ENCODE data around the gene MRAP2. TPM values are rescaled to one million over a fixed set of nuclear protein-coding genes. Genes with fewer than 3 reads are reported as not detected.

MRAP2 gene
- total and polyA plus RNA-seq, 2 donors (not counting 3 experiments of a cell fraction or from before 2014, with no cell fraction given): 5.8 to 8.6 TPM

- H3K27ac ChIP-seq (ENCODE audit: insufficient read depth, low read depth, low read length): no peak overlapping the region
- intact Hi-C loops (cut with micrococcal nuclease): no loop called here
- H3K4me1 ChIP-seq (ENCODE audit: control insufficient read depth, extremely low read depth, insufficient read depth, low read length): no peaks in the 10 kb centered on the region
- dilution Hi-C loops (cut with MboI; ENCODE audit: extremely low pct_ligation_motif_present, low sequenced_read_pairs): no loop called here
- H3K27me3 ChIP-seq (ENCODE audit: control insufficient read depth in 2 of 2, insufficient read depth in 2 of 2, low read length in 2 of 2): no peaks in the 10 kb centered on the region
- H3K36me3 ChIP-seq (ENCODE audit: control insufficient read depth in 2 of 2, extremely low read depth in 1 of 2, insufficient read depth in 2 of 2, low read length in 2 of 2): no peaks in the 10 kb centered on the region
- no peak overlapping the region for H2AFZ ChIP-seq (ENCODE audit: low read depth, low read length)
- no peaks in the 10 kb centered on the region for H4K20me1 ChIP-seq (replicated peaks; ENCODE audit: control insufficient read depth, extremely low read depth, insufficient read depth, low read length)
- FAIRE-seq (no peak), DNase-seq (ENCODE audit: low read depth, low spot score) (no peak)
- no peak overlapping the region for H3K9ac ChIP-seq (replicated peaks; ENCODE audit: extremely low read depth, insufficient read depth, low read length)
- ChIA-PET POLR2A (no interaction called here), CTCF (no interaction called here)
- BruUV-seq (replicated peaks): no TSS peak
- H3K9me3 ChIP-seq (replicated peaks; ENCODE audit: control insufficient read depth, insufficient read depth, low read length): no peaks in the 10 kb centered on the region
- TF ChIP-seq MYC (IDR thresholded peaks at IDR 0.05; ENCODE audit: low read depth, low read length): no peak
- no peak for TF ChIP-seq EZH2 (IDR thresholded peaks at IDR 0.05; ENCODE audit: borderline replicate concordance, low read depth, low read length, severe bottlenecking)
- no peak for TF ChIP-seq MAX (IDR thresholded peaks at IDR 0.05; ENCODE audit: insufficient read depth, insufficient read length)
- TF ChIP-seq CTCF (IDR thresholded peaks at IDR 0.05; ENCODE audit: extremely low read depth in 1 of 2, insufficient read depth in 1 of 2, low read depth in 1 of 2, low read length in 2 of 2): no peak
- TF ChIP-seq POLR2A (IDR thresholded peaks at IDR 0.05; ENCODE audit: low read depth, low read length): no peak
- no peak for TF ChIP-seq FOS (IDR thresholded peaks at IDR 0.05; ENCODE audit: borderline replicate concordance, insufficient read depth, low read length)
- no peak for TF ChIP-seq POLR2AphosphoS5 (IDR thresholded peaks at IDR 0.05; ENCODE audit: insufficient read depth, low read depth, low read length)
- no peak for TF ChIP-seq JUN (IDR thresholded peaks at IDR 0.05; ENCODE audit: borderline replicate concordance, insufficient read depth, insufficient read length, low read depth)
- no peak for TF ChIP-seq GATA2 (IDR thresholded peaks at IDR 0.05; ENCODE audit: insufficient read depth, insufficient read length, low read depth, low read length)
- H3K79me2 ChIP-seq (ENCODE audit: control insufficient read depth, insufficient read depth, low read length): no peaks in the 10 kb centered on the region
- no peak overlapping the region for H3K4me2 ChIP-seq (ENCODE audit: insufficient read depth, low read length)
- no peaks in the 10 kb centered on the region for H3K9me1 ChIP-seq (replicated peaks; ENCODE audit: control insufficient read depth, extremely low read depth, insufficient read depth, low read length)
- no peak overlapping the region for H3K4me3 ChIP-seq (replicated peaks in 1 of 3; ENCODE audit: insufficient read depth in 1 of 3, low read depth in 1 of 3, low read length in 3 of 3)
Observed at GRCh38 chr6:84081222-84081621, 47.6 kb downstream of the MRAP2 start.
